GM19452 (cell line): ENCODE results near the gene UNC93B1.
"Not testable (repeated sequence)": the region's sequence is repeated elsewhere in the genome, so short reads cannot be mapped to it uniquely, and the experiment has no call there.

Experiments
- ATAC-seq: cut with Tn5 transposase; IDR thresholded peaks from one replicate; pipeline ENCODE4 v1.9.1; 2021; ENCODE audit not compliant: unreplicated experiment

Gene UNC93B1

DNA sequence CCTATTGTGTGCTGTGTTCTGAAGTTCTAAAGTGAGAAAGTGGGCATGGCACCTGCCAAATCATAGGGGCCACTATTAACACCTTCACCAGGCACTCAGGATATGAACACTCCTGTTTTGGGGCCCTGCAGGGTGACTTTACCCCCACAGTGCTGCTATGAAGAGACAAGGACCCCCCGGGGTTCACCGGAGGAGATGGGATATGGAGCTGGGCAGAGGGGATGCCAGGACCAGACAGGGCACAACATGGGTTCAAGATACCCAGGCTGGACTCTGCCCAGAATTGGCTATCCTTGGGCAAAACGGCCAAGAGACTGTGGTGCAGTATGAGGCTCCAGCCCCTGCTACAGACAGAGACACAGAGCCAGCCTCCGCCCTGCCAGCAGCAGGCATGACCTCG, 9.5 kb downstream of the UNC93B1 start:
- not testable (repeated sequence) for ATAC-seq

DNA sequence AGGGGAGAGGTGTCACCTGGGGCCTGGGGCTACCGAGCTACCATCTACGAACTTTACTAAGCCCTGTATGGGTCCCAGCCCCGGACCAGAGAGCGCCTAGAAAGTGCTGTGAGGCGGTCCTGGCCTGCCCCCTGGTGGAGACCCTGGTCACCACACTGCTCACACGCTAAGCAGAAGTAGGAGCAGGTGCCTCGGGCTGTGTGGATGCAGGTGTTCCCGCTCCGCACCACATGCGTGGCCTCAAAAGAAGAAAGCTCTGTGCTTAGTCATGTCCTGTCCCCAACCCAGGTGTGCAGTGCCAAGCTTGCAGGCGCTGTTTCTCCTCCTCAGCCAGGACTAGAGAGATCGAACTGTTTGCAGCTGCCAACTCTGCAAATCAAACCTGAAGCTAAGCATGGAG, 10.1 kb downstream of the UNC93B1 start:
- not testable (repeated sequence) for ATAC-seq

DNA sequence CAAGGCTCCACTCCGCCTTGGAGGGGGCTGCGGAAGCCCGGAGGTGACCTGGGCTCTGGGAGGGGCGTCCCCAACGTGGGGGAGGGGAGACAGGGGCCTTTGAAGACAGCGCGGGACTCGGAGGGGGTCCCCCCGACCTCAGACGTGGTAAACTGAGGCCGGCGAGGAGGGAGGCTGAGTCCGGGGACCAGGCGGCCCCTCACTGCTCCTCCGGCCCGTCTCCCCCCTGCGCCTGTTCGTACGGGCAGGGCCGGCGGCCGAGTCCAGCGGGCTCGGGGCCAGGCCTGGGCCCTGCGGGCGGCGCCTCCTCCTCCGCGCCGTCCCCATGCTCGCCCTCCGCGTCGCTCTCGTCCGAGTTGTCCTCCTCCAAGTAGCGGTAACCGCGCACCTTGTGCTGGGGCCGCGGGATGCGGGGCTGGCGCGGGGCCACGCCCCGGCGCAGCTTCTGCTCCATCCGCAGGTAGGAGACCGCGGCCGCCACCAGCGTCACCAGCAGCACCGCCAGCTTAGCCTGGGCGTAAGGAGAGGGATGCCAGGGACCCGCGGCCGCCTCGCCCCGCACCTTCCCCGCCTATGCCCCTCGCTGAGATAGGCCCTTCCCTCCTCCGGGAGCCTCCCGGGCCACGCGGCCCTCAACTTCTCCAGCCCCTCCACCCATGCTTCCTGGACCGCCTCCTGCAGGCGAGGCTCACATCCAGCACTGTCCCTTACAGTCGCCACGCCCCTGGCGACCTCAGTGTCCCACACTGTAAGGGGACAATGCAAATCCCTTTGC, 12.4 kb downstream of the UNC93B1 start:
- not testable (repeated sequence) for ATAC-seq

DNA sequence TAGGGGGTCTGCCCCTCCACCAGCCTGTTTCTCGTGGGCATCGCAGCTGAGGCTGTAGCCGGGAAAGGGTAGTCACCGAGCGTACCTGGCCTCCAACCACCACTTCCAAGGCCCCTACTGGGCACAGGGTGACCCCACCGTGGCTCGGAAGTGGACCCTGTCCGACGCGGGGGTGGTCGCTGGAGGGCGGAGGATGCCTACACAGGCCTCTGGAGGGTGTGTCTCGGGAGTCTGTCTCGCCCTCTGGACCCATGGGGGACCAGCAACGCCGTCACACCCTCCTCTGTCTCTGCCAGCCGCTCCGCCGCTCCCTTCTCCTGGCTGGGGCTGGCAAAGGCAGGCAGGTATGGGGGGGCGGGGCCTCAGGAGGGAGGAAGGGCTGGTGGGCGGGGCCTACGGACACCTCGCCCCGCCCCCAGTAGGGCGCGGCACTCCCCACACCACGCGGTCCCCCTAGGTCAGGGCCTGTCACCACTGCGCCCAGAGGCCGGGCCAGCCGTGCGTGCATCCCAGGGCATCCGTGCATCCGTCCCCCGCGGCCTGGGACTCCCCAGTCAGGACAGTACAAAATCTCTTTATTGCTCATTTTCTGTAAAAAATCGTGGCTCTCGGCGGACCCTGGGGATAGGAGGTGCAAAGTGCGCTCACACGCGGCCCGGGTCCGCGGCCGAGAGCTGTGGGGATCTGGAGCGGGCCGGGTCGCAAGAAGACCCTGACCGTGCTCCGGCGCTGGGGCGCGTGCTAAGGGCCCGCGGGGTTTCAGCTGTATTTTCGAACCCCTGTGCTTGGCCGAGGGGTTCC, 13.2 kb downstream of the UNC93B1 start:
- ATAC-seq, result not testable (repeated sequence)

DNA sequence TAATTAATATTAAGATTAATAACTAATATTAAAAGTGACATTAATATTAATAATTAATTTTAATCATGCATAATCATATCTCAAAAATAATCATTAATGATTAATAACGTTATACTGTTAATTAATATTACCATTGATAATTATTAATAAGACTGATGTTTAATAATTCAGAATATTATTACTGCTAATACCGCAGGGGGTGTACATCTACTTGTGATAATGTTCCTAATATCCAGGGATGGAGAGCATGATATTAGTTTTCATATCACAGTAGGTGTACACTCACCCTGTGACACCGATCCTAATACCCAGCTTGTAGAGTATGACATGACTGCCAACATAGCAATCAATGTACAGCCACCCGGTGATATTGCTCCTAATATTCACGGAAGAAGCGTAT, 18.6 kb downstream of the UNC93B1 start:
- not testable (repeated sequence) for ATAC-seq

DNA sequence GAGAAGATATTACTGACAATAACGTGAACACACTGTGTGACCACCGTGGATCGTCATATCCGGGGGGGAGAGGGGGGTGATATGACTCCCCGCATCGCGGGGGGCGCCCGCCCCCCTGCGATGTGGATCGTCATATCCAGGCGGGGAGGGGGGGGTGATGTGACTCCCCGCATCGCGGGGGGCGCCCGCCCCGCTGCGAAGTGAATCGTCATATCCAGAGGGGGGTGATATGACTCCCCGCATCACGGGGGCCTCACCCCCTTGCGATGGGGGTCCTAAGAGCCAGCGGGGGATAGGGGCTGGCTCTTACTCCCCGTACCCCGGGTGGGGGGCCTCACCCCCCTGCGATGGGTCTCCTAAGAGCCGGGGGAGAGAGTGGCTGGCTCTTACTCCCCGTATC, 19.9 kb downstream of the UNC93B1 start:
- no peak for ATAC-seq

DNA sequence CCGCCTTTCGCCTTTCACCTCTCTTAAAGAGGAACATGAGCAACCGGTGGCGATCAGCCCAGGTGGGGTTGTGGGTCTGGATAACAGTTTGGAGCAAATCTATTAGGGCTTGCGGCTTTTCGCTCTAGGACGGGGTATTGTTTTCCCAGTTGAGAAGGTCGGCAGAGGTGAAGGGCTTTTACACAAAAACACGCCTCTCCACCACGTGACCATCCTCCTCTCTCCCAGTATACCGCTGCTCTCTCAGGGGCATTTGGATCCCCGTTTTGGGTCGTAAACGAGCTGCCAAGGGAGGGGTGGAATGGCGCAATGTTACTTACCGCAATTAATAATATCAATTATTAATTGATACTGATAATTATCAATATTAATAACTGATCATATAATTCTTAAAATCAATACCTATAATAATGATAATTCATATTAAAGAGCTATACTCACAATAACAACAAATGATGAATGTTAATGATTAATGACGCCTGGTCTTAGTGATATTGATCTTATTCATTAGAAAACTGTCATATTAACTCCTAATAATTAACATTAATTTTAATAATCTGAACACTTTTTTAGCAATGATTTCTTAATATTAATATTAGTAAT, 21.5 kb downstream of the UNC93B1 start:
- not testable (repeated sequence) for ATAC-seq

DNA sequence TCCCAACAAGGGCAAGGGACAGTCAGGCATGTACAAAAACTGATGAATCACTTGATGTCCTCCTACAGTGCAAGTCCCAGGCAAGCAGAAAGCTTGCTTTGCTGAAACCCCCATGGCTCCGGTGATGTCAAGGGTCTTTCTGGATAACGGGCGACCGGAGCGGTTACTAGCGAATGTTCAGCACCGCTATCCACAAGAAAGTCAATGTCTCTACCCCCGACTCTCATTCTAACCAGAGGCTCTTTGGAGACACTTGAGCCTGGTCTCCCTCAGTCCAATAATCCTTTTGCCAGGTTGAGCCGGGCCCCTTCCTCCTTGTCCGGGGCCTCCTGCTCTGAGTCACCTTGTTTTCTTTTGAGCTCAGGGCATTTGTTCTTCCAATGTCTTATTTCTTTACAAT, 22.7 kb downstream of the UNC93B1 start:
- not testable (repeated sequence) for ATAC-seq

DNA sequence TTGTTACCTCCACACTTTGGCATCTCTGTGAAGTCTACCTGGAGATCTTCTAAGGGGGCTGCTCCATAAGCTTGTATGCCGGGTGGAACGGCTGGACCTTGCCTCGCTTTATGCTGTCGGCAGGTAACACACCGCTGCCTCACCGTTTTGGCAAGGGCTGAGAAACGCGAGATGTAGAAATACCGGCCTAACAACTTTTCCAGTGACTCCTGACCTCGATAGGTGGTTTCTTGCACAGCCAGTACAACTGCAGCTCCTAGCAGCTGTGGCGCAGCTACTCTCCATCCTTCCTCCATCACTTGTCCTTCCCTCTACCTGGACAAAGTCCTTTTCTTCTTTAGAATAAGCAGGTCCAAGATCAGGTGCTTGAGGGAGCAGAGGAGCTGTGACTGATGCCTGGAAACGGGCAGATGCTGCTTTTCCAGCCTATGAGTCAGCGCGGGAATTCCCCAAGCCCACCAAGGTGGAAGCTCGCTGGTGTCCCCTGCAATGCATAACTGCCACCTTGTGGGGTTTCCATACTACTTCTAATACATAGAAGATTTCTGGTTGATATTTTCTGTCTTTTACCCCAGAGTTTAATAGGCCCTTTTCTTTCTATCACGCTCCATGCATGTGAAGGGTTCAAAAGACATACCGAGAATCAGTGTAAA, 25.0 kb downstream of the UNC93B1 start:
- not testable (repeated sequence) for ATAC-seq

DNA sequence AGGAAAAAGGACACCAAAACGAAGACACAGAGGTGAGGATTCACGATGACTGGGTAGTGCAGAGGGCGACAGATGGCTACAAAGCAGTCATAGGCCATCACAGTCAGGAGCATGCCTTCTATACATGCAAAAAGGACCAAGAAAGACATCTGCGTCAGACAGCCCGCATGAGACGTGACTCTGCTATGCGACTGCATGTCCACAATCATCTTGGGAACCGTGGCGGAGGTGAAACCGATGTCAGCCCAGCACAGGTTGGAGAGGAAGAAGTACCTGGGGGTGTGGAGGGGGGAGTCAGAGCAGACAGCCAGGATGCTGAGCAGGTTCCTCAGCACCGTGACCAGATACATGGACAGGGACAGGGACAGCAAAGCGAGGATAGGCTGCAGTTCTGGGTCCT, 29.2 kb downstream of the UNC93B1 start:
- not testable (repeated sequence) for ATAC-seq

DNA sequence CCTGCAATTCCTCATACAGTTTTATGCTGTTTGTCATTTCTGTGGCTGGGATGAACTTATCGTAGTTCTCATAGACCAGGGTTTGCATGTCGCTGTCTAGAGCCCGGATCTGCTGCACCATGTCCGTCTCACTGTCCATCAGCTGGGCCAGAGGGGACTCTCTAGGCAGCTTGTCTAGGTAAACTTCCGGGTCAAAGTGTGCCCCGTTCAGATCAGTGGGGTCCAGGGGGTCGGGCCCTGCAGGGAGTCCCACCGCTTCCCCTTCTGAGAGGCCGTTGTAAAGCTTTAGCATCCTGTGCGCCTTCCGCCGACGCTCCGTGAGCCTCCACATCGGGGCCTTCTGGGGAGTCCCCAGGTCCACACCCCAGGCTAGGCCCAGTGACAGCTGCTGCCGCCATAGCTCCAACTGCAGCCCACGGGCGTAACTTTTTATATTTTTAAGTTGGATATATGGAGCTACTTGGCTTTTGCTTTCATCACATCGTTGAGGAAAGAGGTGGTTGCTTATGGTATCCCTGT, 38.0 kb downstream of the UNC93B1 start:
- ATAC-seq, result not testable (repeated sequence)

DNA sequence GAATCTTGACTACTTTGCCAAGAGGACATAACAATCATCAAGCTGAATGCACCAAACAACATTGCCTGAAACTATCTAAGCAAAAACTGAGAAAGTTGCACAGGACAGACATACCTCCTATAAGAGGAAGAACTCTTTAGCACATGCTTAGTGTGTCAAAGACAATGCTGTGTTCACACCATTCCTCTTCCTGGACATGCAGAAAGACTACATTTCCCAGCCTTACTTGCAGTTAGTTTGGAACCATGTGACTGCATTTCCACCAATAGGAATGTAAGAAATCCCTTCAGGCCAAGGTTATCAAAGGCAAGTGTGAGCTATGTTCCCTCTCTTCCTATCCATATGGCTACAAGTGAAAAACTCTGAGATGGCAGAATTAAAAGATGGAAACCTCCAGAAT, 39.2 kb downstream of the UNC93B1 start:
- ATAC-seq, result not testable (repeated sequence)

DNA sequence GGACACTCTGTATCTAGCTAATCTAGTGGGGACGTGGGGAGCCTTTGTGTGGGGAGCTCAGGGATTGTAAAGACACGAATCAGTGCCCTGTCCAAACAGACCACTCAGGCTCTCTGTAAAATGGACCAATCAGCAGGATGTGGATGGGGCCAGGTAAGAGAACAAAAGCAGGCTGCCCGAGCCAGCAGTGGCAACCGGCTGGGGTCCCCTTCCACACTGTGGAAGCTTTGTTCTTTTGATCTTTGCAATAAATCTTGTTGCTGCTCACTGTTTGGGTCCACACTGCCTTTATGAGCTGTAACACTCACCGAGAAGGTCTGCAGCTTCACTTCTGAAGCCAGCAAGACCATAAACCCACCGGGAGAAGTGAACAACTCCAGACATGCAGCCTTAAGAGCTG, 40.0 kb downstream of the UNC93B1 start:
- not testable (repeated sequence) for ATAC-seq

DNA sequence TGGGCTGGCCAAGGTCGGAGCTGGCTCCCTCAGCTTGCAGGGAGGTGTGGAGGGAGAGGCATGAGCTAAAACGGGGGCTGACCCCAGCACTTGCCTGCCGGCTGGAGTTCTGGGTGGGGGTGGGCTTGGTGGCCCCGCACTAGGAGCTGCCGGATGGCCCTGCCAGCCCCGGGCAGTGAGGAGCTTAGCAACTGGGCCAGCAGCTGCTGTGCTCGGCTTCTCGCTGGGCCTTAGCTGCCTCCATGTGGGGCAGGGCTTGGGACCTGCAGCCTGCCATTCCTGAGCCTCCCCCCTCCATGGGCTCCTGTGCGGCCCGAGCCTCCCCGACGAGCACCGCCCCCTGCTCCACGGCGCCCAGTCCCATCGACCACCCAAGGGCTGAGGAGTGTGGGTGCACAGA, 40.7 kb downstream of the UNC93B1 start:
- not testable (repeated sequence) for ATAC-seq

DNA sequence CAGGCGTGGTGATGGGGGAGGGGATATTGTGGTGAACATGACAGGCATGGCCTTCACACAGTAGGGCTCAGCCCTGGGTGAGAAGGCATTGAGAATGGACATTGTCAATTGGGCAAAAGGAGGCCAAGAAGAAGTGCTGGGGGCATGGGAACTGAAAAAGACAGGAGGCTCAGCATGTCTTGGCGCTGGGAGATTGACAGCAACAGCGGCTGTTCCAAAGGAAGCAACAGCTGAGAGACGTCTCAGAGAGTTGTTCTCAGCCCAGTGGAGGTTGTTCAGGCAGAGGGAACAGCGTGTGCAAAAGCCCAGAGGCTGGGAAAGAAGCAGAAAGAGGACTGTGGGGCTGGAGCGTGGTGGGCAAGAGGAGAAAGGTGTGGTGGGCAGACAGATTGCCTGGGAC, 47.7 kb downstream of the UNC93B1 start:
- ATAC-seq, result not testable (repeated sequence)

DNA sequence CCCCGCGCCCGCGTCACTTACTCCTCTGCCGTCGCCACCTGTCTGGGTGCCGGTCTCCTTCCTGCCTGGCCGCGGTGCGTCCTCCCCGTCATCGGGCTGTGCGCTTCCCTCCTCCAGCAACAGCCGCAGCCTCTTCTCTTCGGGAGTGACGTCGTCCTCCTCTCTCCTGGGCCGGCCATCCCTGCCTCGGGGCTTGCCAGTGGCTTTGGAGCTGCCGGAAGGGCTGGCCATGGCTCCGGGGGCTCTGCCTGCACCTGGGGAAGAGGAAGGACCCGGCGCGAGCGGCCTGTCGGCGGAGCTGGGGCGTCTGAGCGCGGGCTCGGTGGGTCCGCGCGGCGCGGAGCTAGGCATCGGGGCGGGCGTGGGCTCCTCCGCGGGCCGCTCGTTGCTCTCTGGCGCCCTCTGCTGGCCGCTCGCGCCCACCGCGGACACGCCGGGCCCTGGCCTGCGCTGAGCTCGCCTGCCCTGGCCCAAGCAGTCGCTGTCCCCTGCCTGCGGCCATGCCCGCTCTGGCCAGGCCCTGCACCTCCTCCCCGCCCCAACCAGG, 48.4 kb downstream of the UNC93B1 start:
- not testable (repeated sequence) for ATAC-seq

DNA sequence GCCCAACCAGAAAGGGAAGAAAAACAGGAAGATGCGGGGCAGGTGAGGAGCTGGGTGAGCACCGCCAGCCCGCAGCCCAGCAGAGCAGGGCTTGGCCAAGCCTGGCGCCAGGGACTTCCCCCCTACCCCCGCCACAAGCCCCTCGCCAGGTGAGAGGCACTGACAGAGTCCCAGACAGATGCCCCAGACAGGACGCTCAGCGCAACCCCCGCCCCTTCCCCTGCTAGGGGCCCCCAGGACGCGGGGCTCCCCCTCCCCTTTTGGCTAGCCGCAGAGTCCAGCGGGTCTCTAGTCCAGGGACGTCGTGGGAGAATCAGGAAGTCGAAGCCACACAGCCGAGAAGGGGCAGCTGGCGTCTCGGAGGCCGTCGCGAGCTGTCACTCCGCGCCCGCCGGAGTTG, 48.9 kb downstream of the UNC93B1 start:
- ATAC-seq, result not testable (repeated sequence)

DNA sequence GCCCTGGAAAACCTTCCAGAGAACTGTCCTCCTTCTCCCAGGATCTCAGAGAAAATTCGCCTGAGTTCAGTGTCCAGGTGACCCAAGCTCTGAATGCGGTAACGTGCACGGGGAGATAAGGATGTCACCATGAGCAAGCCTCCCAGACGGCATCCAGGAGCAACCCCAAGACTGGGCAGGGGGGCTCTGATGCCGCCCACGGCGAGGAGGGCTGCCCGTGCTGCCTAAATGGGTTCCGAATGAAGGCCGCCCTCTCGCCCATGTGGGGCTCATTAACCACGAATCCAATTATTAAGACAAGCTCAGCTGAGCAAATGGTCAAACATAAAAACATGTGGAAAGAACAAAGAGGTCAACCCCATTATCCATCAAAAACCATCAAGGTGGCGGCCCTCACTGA, 49.6 kb downstream of the UNC93B1 start:
- ATAC-seq, result not testable (repeated sequence)

DNA sequence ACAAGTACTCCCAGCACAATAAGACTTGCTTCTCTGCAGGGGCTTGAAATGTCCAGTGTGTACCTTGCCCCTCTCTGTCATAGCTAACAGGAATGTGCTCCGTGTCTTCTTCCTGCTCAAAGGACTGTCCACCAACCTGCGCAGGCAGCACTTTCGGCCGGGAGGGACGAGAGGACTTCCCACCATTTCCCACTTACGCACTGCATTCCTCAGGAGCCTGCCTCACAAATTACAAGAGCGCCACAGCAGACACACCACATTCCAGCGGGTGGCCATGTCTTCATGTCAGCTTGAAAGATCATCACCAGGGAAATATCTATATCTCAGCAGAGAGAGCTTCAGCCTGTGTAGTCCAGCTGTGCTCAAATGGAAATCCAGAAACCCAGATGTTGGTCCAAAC, 53.2 kb downstream of the UNC93B1 start:
- not testable (repeated sequence) for ATAC-seq

DNA sequence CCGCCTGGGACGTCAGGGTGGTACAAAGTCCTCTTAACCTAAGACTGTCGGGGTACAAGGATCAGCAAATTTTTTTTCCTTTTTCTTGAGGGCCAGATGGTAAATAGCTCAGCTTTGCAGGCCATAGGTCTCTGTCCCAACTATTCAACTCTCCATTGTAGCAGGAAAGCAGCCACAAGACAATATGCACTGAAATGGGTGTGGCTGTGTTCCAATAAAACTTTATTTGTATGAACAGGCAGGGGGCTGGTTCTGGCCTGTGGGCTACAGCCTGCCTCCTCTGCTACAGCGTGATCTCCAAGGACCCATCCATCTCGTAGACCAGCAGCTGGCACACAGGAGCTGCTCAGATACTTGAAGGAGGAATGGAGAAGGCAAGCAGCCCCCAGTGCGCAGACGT, 56.1 kb downstream of the UNC93B1 start:
- ATAC-seq, result not testable (repeated sequence)

DNA sequence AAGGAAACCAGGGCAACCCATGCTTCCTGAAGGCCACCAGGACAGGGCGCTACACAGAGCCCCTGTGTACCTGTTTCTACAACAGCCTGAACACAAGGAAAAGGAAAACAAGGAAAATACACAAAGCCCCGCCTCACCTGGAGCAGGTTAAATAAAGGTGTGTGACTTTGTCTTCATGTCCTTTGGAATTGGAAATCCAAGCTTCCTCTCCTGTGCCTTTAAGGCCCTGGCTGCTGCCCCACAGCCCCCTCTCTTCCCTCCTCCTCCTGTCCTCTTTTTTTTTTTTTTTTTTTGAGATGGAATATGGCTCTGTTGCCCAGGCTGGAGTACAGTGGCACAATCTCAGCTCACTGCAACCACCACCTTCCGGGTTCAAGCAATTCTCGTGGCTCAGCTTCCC, 57.5 kb downstream of the UNC93B1 start:
- ATAC-seq, result not testable (repeated sequence)
